NCI-H446 treated with DMSO at 0.1 percent for 48 hours (cell line): ENCODE data around the gene FAM3B.

Source experiments
- DNase-seq: peaks from one replicate; lab custom pipeline; 2025; lab: John Stamatoyannopoulos, UW

The FAM3B gene

GRCh38 chr21:41397471-41397891 lies 80.9 kb downstream of the FAM3B start:
- no peak for DNase-seq

GRCh38 chr21:41398251-41398650 lies 81.7 kb downstream of the FAM3B start:
- no peak for DNase-seq

GRCh38 chr21:41398831-41399230 lies 82.2 kb downstream of the FAM3B start:
- DNase-seq = no peak

- no peak for DNase-seq
Observed at GRCh38 chr21:41399246-41399800, 82.7 kb downstream of the FAM3B start.

GRCh38 chr21:41402231-41402630 lies 85.6 kb downstream of the FAM3B start:
- DNase-seq = no peak

- no peak for DNase-seq
Observed at GRCh38 chr21:41402796-41403195, 86.2 kb downstream of the FAM3B start.

GRCh38 chr21:41403331-41403730 lies 86.7 kb downstream of the FAM3B start:
- DNase-seq = no peak

- no peak for DNase-seq
Observed at GRCh38 chr21:41403966-41404365, 87.4 kb downstream of the FAM3B start.

- DNase-seq = no peak
Observed at GRCh38 chr21:41405321-41405720, 88.7 kb downstream of the FAM3B start.

GRCh38 chr21:41406340-41406739 lies 89.7 kb downstream of the FAM3B start:
- DNase-seq = no peak
